Stimulated activated CD8-positive, alpha-beta memory T cell treated with anti-CD3 and anti-CD28 coated beads, Interleukin-2, amount 100 ng/mL, for 1 hour (primary cell): ENCODE results near the gene RNPEP.
"Not testable (repeated sequence)": the region's sequence is repeated elsewhere in the genome, so short reads cannot be mapped to it uniquely, and the experiment has no call there.

ENCODE experiments used
- DNase-seq, 2 donors: peaks; one replicate each; pipeline ENCODE4 v3.0.0-alpha.2; 2020; ENCODE audit warnings: low read depth in 2 of 2

The RNPEP gene

DNA sequence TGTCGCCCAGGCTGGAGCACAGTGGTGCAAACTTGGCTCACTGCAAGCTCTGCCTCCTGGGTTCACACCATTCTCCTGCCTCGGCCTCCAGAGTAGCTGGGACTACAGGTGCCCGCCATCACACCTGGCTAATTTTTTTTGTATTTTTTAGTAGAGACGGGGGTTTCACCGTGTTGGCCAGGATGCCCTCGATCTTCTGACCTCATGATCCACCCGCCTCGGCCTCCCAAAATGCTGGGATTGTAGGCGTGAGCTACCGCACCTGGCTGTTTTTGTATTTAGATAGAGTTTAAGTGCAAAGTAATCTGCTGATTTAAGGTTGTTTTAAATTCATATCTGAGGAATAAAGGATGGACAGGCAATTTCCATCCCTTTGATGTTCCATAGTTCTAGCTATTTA lies 20.1 kb upstream of the RNPEP start:
- not testable (repeated sequence) for DNase-seq

DNA sequence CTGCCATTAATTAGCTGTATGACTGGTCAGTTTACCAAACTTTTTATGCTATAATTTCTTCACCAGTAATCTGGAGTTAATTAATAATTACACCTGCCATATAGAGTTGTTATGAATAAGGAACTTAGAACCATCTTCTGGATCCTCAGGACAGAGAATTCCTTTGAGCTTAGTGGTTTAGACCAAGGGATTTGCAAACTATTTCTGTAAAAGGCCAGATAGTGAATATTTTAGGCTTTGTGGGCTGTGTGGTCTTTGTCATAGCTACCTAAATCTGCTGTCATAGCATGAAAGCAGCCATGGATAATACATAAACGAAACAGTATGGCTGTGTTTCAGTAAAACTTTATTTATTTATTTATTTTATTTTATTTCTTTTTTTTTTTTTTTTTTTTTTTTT lies 18.2 kb upstream of the RNPEP start:
- DNase-seq: no peak

DNA sequence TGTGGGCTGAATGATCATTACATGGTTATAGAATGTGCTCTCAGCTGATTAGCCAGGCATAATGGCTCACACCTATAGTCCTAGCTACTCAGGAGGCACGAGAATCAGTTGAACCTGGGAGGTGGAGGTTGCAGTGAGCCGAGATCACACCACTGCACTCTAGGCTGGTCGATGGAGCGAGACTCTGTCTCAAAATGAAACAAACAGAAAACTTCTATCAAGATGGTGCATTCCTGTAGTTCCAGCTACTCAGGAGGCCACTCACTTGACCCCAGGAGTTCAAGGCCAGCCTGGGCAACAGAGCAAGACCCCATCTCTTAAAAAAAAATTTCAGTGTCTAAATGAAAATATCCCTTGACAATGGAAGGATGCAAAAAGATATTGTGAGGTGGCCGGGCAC lies 16.3 kb upstream of the RNPEP start:
- DNase-seq: no peak

DNA sequence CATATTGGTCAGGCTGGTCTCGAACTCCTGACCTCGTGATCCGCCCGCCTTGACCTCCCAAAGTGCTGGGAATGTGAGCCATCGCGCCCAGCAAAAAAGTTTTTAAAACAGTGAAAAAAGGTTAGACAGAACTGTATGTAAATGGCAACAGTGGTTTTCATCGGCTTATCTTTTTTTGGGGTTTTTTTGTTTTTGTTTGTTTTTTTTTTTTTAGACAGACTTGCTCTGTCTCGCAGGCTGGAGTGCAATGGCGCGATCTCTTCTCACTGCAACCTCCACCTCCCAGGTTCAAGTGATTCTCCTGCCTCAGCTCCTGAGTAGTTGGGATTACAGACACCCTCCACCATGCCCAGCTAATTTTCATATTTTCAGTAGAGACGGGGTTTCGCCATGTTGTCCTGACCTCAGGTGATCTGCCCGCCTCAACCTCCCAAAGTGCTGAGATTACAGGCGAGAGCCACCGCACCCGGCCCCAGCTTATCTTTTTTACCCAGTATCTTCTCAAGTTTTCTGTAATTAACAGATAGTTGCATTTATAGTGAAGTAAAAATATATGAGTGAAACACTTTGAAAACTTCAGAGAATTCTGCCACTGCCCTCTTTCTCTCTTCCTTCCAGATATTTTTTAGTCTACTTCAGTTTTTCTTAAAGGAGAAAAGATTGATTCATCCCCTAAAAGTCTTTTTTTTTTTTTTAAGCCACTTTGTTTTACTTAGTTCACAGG lies 14.1 kb upstream of the RNPEP start:
- no peak for DNase-seq

DNA sequence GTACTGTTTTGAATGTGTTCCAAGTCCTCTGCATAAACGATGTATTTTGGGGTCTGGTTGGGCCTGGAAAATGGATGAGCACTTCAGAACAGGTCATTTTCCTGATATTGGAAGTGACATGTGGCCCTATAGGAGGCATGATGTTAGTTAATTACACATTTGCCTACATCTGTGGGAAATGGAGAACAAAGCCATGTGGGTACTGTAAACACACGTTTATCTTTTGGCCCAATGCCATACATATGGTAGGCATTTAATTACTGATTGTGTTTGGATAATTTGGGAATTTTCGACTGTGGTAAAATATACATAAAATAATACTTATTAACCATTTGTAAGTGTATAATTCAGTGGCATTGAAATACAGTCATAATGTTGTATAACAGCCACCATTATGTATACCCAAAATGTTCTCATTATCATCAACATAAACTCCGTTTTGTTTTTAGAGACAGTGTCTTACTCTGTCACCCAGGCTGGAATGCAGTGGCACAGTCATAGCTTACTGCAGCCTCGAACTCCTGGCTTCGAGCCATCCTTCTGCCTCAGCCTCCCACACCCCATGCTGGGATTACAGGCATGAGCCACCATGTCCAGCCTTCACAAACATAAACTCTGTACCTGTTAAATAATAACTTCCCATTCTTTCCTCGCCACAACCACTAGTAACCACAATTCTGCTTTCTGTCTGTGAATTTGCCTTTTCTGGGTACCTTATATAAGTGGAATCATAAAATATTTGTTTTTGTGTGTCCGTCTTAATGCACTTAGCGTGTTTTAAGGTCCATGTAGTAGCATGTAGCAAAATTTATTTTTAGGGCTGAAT lies 11.9 kb upstream of the RNPEP start:
- DNase-seq: no peak

DNA sequence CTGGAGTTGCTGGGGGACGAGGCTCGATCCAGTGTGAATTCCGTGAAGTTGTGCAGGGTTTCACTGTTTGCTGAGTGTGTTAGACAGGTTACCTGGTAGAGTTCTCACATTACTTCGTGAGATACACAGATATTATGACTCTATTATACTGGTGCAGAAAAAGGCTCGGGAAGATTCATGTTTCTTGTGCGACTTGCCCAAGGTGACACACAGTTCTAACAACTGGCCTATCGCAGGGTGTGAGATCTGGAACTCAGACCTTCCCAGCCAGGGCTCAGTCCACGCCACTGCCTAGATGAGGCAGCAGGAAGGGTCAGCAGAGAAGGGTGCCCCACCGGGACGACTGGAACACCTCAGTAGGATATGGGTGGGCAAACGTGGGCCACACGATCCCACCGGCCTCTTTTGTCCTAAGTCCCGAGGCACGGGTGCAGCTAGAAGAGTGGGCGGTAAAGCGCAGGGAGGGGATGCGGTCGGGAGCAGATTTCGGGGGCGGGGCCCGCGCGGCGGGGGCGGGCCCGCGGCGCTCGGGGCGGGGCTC lies 296 bp upstream of the RNPEP start:
- peak; percentile 50 to 56 for DNase-seq

DNA sequence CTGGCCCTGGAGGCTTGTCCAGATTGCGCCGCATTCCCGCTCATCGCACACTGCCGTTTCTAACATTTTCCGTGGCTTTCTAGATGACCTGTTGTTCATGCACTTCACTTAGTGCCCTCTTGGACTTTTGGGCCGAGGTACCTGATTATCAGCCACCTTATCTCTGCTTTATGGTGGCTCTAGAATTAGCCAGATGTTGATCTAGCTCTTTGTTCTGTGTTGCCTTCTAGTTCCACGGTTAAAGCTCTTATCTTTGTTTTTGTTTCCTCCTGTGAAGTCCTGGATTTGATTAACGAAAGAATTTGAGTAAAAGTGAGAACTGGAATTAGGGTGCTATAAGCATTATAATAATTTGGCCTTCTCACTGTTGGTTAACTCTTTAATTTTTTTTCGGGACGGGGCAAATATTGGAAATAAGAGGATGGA lies 945 bp downstream of the RNPEP start:
- no peak for DNase-seq

DNA sequence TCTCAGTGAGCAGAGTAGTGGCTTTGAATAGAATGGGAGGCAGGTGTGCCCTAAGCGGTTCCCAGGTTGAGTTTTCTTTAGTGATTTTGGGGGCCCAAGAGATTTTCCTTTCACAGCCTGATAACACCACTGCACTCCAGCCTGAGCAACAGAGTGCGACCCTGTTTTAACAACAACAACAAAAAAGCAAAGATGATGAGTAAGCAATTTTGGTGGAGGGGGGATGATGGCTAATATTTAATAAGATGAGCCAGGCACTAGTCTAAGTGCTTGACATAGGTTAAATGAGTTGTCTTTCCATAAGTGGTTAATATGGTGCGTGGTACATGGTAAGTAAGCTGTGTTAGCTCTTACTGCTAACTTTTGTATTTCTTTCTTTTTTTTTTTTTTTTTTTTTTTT lies 2.0 kb downstream of the RNPEP start:
- no peak for DNase-seq

DNA sequence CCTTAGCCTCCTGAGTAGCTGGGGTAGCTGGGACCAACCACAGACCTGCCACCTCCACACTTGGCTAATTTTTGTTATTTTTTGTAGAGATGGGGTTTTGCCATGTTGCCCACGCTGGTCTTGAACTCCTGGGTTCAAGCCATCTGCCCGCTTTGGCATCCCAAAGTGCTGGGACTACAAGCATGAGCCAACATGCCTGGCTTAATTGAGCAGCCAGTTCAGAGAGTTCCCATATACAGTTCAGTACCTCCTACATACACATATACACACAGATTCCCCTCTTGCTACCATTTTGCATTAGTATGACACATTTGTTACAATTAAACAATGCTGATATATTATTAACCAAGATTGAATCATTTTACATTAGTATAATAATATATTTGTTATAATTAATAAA lies 2.9 kb downstream of the RNPEP start:
- DNase-seq: no peak

DNA sequence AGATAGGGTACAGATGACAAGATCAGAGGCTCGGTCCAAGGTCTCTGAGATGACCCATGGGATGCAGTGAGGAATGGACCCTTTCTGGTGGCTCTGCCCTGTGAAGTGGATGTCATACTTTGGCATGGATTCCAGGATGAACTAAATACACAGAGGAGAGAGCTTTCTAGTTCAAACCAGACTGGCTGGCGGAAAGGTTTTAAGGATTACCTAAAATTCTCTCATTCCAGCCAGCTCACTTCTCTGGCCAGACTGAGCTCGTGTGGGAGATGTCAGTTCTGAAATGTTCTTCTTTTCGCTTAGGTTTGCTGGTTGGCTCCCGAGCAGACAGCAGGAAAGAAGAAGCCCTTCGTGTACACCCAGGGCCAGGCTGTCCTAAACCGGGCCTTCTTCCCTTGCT lies 6.2 kb downstream of the RNPEP start:
- DNase-seq: no peak

DNA sequence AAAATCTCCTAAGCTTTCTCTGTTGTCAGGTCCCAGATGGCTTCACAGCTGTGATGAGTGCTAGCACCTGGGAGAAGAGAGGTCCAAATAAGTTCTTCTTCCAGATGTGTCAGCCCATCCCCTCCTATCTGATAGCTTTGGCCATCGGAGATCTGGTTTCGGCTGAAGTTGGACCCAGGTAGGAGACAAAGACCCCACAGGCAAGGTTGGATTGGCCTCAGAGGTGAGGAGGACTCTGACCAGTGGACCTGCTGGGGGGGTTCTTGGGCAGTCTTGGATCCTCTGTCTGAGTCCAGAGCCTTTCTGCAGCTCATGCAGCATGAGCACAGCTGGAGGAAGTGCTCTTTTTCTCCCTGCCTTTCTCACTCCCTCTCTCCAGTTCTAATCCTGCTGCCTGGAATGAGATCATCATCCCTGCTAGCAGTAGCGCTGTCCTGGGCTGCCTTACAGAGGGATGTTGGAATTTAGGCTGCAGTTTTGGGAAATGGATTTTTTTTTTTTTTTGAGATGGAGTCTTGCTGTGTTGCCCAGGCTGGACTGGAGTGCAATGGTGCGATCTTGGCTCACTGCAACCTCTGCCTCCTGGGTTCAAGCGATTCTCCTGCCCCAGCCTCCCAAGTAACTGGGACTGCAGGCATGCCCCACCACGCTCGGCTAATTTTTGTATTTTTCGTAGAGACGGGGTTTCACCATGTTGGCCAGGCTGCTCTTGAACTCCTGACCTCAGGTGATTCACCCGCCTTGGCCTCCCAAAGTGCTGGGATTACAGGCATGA lies 7.1 kb downstream of the RNPEP start:
- DNase-seq: no peak

DNA sequence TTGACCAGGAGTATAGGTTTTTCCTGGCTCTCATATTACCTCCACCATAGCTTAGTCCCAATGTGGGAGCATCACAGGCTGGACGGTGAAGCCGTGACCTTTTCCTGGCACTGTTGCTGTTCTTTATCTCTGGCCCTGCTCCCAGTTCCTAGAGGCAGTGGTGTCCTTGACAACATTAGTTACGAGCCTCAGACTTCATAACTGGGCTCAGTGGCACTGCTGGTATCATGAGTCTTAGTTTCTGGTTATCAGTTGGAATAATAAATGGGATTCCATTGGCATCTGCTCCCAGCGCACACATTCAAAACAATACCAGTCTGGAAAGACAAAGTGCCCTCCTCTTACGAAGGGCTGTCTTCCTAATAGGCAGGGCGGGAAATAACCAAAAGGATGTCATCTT lies 8.0 kb downstream of the RNPEP start:
- no peak for DNase-seq

DNA sequence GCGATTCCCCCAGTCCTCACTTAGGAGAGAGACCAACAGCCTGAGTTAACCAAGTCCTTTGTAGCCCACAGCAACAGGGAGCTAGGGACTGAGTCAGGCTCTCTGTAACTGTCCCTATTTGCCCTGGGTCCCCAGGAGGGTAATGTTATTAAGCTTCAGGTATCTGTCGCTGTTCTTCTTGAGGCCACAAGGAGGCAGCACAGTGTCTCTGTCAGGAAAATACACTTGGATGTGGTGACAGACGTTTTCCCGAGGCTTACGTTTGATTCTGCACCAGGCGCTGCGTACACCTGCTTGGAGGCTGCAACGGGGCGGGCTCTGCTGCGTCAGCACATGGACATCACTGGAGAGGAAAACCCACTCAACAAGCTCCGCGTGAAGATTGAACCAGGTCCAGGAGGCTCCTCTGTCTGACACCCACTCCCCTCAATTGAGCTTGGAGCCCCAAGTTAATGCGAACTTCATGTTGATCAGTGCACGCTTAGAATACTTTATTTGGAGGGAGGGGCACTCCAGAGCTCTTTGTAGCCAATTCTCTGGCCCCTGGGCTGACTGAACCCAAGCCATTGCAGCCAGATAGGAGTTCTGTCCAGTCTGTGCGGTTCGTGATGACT lies 17.3 kb downstream of the RNPEP start:
- no peak for DNase-seq

DNA sequence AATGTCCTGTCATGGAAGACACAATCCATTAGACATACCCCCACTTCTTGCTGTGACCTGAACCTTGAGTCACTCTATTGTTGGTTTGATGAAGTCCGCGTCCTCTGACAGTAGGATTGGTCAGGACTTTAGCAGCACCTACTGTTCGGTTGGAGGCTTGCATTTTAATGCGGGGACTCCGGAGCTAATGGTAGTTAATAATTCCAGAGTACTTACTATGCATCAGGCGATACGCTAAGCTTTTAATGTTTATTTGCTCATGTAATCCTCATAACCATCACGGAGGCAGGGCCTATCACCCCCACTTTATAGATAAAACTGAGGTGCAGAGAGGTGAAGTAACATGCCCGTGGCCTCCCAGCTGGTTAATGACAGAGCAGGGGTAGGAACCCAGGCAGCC lies 20.1 kb downstream of the RNPEP start:
- DNase-seq: no peak

DNA sequence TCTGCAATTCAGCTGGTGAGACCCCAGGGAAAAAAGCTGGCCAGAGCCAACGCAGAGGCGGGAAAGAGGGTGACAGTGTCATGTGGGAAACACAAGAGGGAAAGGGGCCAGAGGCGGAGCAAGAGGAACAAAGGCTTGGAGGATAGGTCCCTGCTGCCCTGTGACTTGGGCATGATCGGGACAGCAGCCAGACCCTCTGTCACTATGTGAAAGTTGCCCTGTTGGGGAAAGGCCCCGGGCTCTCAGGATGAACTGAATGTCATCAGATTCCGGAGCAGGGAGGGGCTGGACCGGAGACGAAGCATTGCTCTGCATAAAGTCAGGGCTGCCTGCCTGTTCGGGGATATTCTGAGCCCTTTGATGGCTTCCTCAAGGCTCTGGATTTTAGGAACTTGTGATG lies 22.3 kb downstream of the RNPEP start:
- no peak for DNase-seq

DNA sequence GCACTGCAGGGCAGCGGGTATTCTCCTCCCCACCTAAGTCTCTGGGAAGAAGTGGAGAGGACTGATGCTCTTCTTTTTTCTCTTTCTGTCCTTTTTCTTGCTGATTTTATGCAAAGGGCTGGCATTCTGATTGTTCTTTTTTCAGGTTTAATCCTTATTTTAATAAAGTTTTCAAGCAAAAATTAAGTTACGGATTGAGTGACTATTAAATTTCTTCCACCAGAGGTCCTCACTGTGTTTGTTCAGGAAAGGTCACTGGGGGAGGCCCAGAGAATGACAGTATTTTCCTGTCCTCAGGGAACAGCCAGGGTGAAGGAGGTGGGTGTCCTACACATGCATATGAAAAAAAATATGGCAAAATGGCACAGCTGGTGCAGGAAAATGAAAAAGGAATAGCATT lies 23.5 kb downstream of the RNPEP start:
- DNase-seq: no peak

DNA sequence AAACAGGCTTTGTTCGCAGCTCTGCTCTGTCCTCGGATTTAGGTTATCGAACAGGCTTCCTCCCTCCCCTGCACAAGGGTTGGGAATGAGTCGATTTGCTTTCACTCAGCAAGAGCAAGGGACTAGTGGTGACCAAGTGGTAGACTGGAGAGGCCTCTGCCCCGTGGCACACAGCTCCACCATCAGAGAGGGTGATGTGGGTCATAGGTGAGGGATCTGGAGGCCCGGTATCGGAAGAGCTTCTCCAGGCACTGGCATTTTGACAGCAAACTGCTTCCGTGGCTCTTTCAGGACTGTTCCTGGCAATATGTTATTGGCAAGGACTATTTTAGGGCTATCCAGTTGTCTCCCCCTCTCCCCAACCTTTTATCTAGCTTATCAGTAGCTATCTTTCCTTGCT lies 24.9 kb downstream of the RNPEP start:
- no peak for DNase-seq

DNA sequence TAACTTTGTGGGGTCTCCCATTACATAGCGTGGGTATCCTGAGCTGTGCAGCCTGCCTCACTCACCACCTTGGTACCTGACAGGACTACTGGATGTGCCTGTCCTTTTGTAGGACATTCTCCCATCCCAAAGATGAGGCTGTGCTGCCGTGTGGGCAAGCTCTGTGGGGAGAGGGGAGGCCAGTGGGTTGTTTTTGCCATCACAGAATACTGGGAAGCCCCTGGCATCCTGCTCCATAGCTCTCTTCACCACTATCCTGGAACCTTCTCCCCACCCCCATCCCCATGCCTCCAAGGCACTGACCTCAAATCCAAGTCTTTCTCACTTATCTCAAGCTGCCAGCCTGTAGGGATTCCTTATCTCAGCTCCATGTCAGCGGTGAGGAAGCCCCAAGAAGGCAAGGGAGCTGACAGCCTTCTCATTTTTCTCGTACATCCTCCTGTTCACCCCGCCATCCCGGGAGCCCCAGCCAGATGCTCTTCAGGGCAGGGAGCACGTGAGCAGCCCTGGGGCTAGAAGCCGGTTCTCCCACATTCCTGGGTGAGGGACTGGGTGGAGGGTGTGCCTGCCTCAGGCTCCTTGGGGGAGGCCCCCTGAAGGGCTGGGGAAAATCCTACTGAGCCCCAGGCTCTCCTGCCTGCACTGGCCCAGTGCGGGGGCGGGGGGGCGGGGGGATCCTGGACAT lies 25.5 kb downstream of the RNPEP start:
- no peak for DNase-seq

DNA sequence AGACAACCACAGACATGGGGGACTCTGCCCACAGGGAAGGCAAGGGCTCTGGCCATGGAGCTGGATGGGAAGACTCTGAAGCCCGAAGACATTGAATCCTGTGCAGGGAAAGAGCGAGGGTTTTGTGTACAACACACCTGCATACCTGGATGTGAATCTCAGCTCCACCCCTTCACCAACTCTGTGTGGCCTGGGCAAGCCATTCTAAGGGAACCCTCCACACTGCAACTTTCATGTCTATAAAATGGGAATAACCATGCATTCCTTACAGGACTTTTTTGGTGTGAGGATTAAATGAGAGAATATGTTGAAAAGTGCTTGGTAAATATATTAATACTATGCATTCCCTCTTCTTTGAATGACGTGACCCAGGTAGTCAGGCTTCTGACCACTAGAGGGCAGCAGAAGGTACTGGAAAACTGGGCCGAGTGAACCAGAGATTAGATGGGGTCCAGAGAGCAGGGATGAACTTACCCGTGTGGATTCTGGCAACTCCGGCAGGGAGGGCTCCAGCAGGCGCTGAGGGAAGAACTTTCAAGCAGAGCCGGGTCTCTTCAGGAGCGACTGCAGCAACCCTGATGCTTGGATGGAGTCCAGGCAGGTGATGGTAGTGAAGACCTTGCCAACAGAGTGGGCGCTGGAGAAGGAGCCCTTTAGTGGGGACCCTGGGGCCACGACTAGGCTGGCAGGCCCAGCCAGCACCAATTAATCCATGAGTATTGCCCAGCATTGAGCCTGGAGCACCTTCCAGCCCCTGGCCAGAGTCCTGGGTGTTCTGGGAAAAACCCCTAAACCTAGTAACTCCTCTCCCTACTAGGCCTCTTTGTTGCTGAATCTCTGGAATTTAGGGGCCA lies 27.1 kb downstream of the RNPEP start:
- DNase-seq: peak; percentile 18 to 36
